ENCODE data around the gene MTAP.

Gene MTAP

DNA sequence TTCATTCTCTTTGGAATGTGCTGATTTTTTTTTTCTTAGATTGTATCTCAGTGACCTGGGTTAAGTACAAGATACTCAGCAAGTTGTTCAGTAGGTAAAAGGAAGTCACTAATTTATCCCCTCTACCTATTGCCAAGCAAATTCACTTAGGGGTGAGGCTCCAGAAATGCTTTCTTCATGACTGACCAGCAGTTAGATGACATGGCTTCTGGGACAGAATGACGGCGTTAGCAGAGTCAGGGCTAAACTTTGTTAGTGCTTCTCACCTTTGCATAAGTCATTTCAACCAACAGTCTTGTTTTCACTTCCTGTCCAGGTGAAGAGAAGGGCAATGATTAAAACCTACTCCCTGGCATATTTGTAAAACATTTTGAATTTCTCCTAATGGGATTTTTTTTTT is 20.2 kb upstream of the MTAP start:
- TF ChIP-seq, protein P1, sequence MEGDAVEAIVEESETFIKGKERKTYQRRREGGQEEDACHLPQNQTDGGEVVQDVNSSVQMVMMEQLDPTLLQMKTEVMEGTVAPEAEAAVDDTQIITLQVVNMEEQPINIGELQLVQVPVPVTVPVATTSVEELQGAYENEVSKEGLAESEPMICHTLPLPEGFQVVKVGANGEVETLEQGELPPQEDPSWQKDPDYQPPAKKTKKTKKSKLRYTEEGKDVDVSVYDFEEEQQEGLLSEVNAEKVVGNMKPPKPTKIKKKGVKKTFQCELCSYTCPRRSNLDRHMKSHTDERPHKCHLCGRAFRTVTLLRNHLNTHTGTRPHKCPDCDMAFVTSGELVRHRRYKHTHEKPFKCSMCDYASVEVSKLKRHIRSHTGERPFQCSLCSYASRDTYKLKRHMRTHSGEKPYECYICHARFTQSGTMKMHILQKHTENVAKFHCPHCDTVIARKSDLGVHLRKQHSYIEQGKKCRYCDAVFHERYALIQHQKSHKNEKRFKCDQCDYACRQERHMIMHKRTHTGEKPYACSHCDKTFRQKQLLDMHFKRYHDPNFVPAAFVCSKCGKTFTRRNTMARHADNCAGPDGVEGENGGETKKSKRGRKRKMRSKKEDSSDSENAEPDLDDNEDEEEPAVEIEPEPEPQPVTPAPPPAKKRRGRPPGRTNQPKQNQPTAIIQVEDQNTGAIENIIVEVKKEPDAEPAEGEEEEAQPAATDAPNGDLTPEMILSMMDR (conservative IDR thresholded peaks at IDR 0.05; ENCODE audit: control insufficient read depth, insufficient read depth, low read depth, low read length) = no peak
- no peak overlapping the region for H3K4me3 ChIP-seq (ENCODE audit: control insufficient read depth, low read depth, low read length)
- no peak for DNase-seq (ENCODE audit: low read depth)

GRCh38 chr9:21788752-21789151 is 13.7 kb upstream of the MTAP start:
- TF ChIP-seq, protein P1 (conservative IDR thresholded peaks at IDR 0.05; ENCODE audit: control insufficient read depth, insufficient read depth, low read depth, low read length) = no peak
- no peak overlapping the region for H3K4me3 ChIP-seq (ENCODE audit: control insufficient read depth, low read depth, low read length)
- DNase-seq (ENCODE audit: low read depth) = peak; percentile 16

- DNase-seq (ENCODE audit: low read depth) = peak; percentile 94
- H3K4me3 ChIP-seq (ENCODE audit: control insufficient read depth, low read depth, low read length) = peak overlapping the region; percentile 3
- TF ChIP-seq, protein P1 (conservative IDR thresholded peaks at IDR 0.05; ENCODE audit: control insufficient read depth, insufficient read depth, low read depth, low read length) = peak; percentile 68
These were observed 12.8 kb upstream of the MTAP start for GRCh38 chr9:21789541-21790037.

DNA sequence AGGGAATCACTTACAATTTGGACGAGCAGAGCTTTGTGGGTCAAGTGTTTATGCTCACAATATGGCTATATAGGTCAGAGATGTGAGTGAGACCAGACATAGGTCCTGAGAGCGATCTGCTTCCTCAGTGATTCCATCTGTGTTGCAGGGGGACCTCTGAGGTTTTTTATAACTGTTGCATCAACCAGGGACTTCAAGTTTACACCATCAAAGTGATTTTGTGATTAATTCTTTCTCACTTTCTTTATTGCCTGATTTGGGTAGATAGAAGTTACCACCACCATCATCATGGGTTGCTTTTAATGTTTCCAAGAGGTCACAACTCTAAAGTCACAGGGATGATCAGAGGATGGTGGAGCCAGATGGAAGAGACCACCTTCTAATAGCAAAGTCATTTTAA is 7.0 kb upstream of the MTAP start:
- TF ChIP-seq, protein P1 (conservative IDR thresholded peaks at IDR 0.05; ENCODE audit: control insufficient read depth, insufficient read depth, low read depth, low read length) = no peak
- DNase-seq (ENCODE audit: low read depth) = no peak
- H3K4me3 ChIP-seq (ENCODE audit: control insufficient read depth, low read depth, low read length) = no peak overlapping the region

DNA sequence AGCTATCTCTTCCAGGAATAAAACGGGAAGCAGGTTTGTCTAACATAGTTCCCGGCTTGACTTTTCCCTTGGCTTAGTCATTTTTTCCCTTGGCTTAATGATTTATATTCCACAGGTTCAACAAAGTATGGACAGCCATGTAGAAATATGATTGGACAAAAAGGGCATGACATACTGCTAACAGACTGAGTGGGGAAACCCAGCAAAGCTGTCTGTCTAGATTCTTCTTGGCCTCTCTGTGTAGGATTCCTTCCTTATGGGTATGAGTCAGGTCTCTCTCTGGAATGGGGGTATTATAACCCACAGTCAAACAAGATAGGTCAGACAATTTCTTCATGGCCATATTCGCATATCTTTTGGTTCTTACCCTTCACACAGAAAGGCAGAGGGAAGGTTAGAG is 5.7 kb upstream of the MTAP start:
- TF ChIP-seq, protein P1 (conservative IDR thresholded peaks at IDR 0.05; ENCODE audit: control insufficient read depth, insufficient read depth, low read depth, low read length) = no peak
- DNase-seq (ENCODE audit: low read depth) = peak; percentile 39
- H3K4me3 ChIP-seq (ENCODE audit: control insufficient read depth, low read depth, low read length) = no peak overlapping the region

DNA sequence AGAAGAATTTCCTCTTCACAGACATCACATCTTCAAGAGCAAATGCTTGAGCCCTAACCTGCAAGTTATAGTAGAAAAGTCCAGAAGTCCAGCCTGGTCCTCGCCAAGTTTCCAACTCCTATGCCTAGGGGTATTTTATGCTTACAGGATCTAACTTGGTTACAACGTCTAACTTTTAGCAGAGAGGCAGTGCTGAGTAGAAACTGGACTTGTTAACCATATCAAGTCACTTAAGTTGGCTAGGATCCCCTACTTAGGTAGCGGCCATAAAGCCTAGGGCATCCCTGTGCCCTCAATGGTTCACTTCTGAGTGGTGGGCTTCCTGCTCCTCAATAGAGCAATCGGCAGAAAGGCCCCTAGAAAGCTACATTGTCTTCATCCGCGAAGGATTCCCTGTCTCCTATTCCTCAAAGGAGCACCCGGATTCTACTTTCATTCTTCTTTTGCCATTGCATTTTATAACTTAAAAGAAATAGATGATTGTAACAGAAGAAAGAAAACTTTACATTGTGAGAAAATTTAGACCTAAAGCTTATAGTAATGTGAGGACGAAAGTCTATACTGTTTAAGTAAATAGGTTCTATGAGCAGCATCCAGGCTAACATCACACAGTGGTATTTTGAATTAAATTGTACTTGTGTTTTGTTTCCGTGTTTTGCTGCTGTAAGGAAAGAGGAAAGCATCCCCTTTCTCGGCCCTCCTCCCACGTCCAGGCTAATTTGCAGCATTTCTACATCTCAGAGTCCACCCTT is 1.3 kb upstream of the MTAP start:
- DNase-seq (ENCODE audit: low read depth) = peak; percentile 22
- TF ChIP-seq, protein P1 (conservative IDR thresholded peaks at IDR 0.05; ENCODE audit: control insufficient read depth, insufficient read depth, low read depth, low read length) = no peak
- peak overlapping the region; percentile 81 for H3K4me3 ChIP-seq (ENCODE audit: control insufficient read depth, low read depth, low read length)
